T-helper 1 cell treated with Interleukin-12 subunit alpha and Interleukin-12 subunit beta and Interleukin-4 antibody, amounts not matched to agents 30 ng/mL and 1 ng/mL, for 36 hours (primary cell): Measurements from ENCODE around the gene ALPK3. TPM values are rescaled to one million over a fixed set of nuclear protein-coding genes. Genes with fewer than 3 reads are reported as not detected.

Experiments
- intact Hi-C: fragments of 100-400 bp; cut with micrococcal nuclease; formaldehyde crosslinking; loops from one replicate; pipeline ENCODE4 v1.15.1; 2024
- total RNA-seq: library from RNA; stranded (reverse); gene quantifications from 2 replicates; pipeline ENCODE4 v1.2.3, GENCODE V29; 2022

ALPK3 gene
- total RNA-seq, 1 donor from 2014 or later, result 0.29 TPM

GRCh38 chr15:84842781-84843180, 25.6 kb downstream of the ALPK3 start:
- intact Hi-C loops, result no loop called here

- intact Hi-C loops, result loop anchor here (1.0 to 5.0 kb wide), 2 partner anchors 83 to 197 kb away; no protein-coding TSS in a partner anchor
Observed at GRCh38 chr15:84844964-84845363, 27.8 kb downstream of the ALPK3 start.

- intact Hi-C loops, result loop anchor here (1.0 to 5.0 kb wide), 2 partner anchors 83 to 197 kb away; no protein-coding TSS in a partner anchor
Observed at GRCh38 chr15:84845631-84846030, 28.5 kb downstream of the ALPK3 start.

- intact Hi-C loops, result loop anchor here (5.0 kb wide), 1 partner anchor 196 kb away; no protein-coding TSS in a partner anchor
Observed at GRCh38 chr15:84846269-84846668, 29.1 kb downstream of the ALPK3 start.

- intact Hi-C loops, result loop anchor here (5.0 kb wide), 1 partner anchor 195 kb away; no protein-coding TSS in a partner anchor
Observed at GRCh38 chr15:84847382-84847781, 30.2 kb downstream of the ALPK3 start.

- intact Hi-C loops, result no loop called here
Observed at GRCh38 chr15:84852212-84852611, 35.1 kb downstream of the ALPK3 start.

GRCh38 chr15:84855136-84855535, 38.0 kb downstream of the ALPK3 start:
- intact Hi-C loops, result no loop called here

GRCh38 chr15:84855765-84856164, 38.6 kb downstream of the ALPK3 start:
- intact Hi-C loops, result no loop called here

- intact Hi-C loops, result no loop called here
Observed at GRCh38 chr15:84856731-84857417, 39.7 kb downstream of the ALPK3 start.

- intact Hi-C loops, result no loop called here
Observed at GRCh38 chr15:84857418-84858004, 40.4 kb downstream of the ALPK3 start.

GRCh38 chr15:84858231-84858630, 41.1 kb downstream of the ALPK3 start:
- intact Hi-C loops, result no loop called here

GRCh38 chr15:84859144-84859543, 42.0 kb downstream of the ALPK3 start:
- intact Hi-C loops, result no loop called here

GRCh38 chr15:84859651-84860050, 42.5 kb downstream of the ALPK3 start:
- intact Hi-C loops, result no loop called here

- intact Hi-C loops, result no loop called here
Observed at GRCh38 chr15:84861781-84862180, 44.6 kb downstream of the ALPK3 start.

- intact Hi-C loops, result no loop called here
Observed at GRCh38 chr15:84862214-84862975, 45.2 kb downstream of the ALPK3 start.

- intact Hi-C loops, result no loop called here
Observed at GRCh38 chr15:84863565-84864443, 46.6 kb downstream of the ALPK3 start.

GRCh38 chr15:84864444-84864795, 47.3 kb downstream of the ALPK3 start:
- intact Hi-C loops, result no loop called here

GRCh38 chr15:84865074-84865569, 48.0 kb downstream of the ALPK3 start:
- intact Hi-C loops, result no loop called here

- intact Hi-C loops, result no loop called here
Observed at GRCh38 chr15:84868037-84868880, 51.1 kb downstream of the ALPK3 start.

GRCh38 chr15:84869510-84869909, 52.4 kb downstream of the ALPK3 start:
- intact Hi-C loops, result no loop called here
